Measurements from ENCODE around the gene FSIP1. TPM values are rescaled to one million over a fixed set of nuclear protein-coding genes. Genes with fewer than 3 reads are reported as not detected.

FSIP1 gene
- total and polyA plus RNA-seq, 2 donors from 2014 or later: 0.75 to 2.4 TPM

GRCh38 chr15:39701988-39702387 is 80.7 kb downstream of the FSIP1 start:
- FAIRE-seq (no peak), DNase-seq (no peak)
- Histone ChIP-seq H3K4me3 (ENCODE audit: low read length in 3 of 3) (no peak overlapping the region), H3K27me3 (ENCODE audit: control insufficient read depth, insufficient read depth, low read length) (no peaks in the 10 kb centered on the region), H3K36me3 (ENCODE audit: control insufficient read depth in 2 of 3, insufficient read depth in 3 of 3, low read length in 3 of 3) (no peaks in the 10 kb centered on the region), H3K9me3 (ENCODE audit: control insufficient read depth in 2 of 3, insufficient read depth in 1 of 3, low read length in 3 of 3) (no peaks in the 10 kb centered on the region), H3K4me1 (ENCODE audit: control insufficient read depth in 2 of 3, insufficient read depth in 2 of 3, low read depth in 1 of 3, low read length in 3 of 3) (no peaks in the 10 kb centered on the region), H3K9ac (ENCODE audit: low read length in 3 of 3) (no peak overlapping the region), H3K27ac (ENCODE audit: low read depth in 2 of 2, low read length in 2 of 2) (no peak overlapping the region)
- intact Hi-C loops (cut with DNase I): no loop called here
- no peak for TF ChIP-seq CTCF (IDR thresholded peaks at IDR 0.05; ENCODE audit: borderline replicate concordance, extremely low read depth, insufficient read depth)

DNA sequence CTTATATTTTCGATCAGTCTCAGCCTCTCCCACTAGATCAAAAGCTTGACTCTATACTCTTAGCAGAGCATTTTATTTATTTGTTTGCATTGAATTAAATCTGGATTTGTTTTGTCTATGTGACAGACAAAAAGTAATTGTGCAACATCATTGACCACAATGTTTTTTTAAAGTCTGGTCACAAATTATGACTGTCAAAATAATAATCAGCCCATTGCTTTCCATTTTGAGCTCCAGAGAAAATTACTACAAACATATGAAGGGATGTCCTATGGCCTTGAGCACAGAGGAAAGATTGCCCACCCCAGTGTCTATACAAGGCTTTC is 82.3 kb downstream of the FSIP1 start:
- H3K9ac ChIP-seq (ENCODE audit: low read length in 3 of 3): no peak overlapping the region
- no peak overlapping the region for H3K4me3 ChIP-seq (ENCODE audit: low read length in 3 of 3)
- intact Hi-C loops (cut with DNase I): no loop called here
- no peak overlapping the region for H3K27ac ChIP-seq (ENCODE audit: low read depth in 2 of 2, low read length in 2 of 2)
- H3K36me3 ChIP-seq (ENCODE audit: control insufficient read depth in 2 of 3, insufficient read depth in 3 of 3, low read length in 3 of 3): no peaks in the 10 kb centered on the region
- H3K4me1 ChIP-seq (ENCODE audit: control insufficient read depth in 2 of 3, insufficient read depth in 2 of 3, low read depth in 1 of 3, low read length in 3 of 3): no peaks in the 10 kb centered on the region
- DNase-seq: no peak
- H3K27me3 ChIP-seq (ENCODE audit: control insufficient read depth, insufficient read depth, low read length): no peaks in the 10 kb centered on the region
- FAIRE-seq: no peak
- no peaks in the 10 kb centered on the region for H3K9me3 ChIP-seq (ENCODE audit: control insufficient read depth in 2 of 3, insufficient read depth in 1 of 3, low read length in 3 of 3)
- TF ChIP-seq CTCF (IDR thresholded peaks at IDR 0.05; ENCODE audit: borderline replicate concordance, extremely low read depth, insufficient read depth): no peak

- no peak for TF ChIP-seq CTCF (IDR thresholded peaks at IDR 0.05; ENCODE audit: borderline replicate concordance, extremely low read depth, insufficient read depth)
- H3K27me3 ChIP-seq (ENCODE audit: control insufficient read depth, insufficient read depth, low read length): no peaks in the 10 kb centered on the region
- FAIRE-seq (no peak), DNase-seq (no peak)
- no peak overlapping the region for H3K27ac ChIP-seq (ENCODE audit: low read depth in 2 of 2, low read length in 2 of 2)
- H3K36me3 ChIP-seq (ENCODE audit: control insufficient read depth in 2 of 3, insufficient read depth in 3 of 3, low read length in 3 of 3): no peaks in the 10 kb centered on the region
- H3K9me3 ChIP-seq (ENCODE audit: control insufficient read depth in 2 of 3, insufficient read depth in 1 of 3, low read length in 3 of 3): no peaks in the 10 kb centered on the region
- no peaks in the 10 kb centered on the region for H3K4me1 ChIP-seq (ENCODE audit: control insufficient read depth in 2 of 3, insufficient read depth in 2 of 3, low read depth in 1 of 3, low read length in 3 of 3)
- no peak overlapping the region for H3K4me3 ChIP-seq (ENCODE audit: low read length in 3 of 3)
- intact Hi-C loops (cut with DNase I): loop anchor here (10.0 kb wide), 1 partner anchor 55 kb away; no protein-coding TSS in a partner anchor
- H3K9ac ChIP-seq (ENCODE audit: low read length in 3 of 3): no peak overlapping the region
Measured at GRCh38 chr15:39699516-39700374, 82.9 kb downstream of the FSIP1 start.
